ENCODE measurements around the gene COL6A2.

DNA sequence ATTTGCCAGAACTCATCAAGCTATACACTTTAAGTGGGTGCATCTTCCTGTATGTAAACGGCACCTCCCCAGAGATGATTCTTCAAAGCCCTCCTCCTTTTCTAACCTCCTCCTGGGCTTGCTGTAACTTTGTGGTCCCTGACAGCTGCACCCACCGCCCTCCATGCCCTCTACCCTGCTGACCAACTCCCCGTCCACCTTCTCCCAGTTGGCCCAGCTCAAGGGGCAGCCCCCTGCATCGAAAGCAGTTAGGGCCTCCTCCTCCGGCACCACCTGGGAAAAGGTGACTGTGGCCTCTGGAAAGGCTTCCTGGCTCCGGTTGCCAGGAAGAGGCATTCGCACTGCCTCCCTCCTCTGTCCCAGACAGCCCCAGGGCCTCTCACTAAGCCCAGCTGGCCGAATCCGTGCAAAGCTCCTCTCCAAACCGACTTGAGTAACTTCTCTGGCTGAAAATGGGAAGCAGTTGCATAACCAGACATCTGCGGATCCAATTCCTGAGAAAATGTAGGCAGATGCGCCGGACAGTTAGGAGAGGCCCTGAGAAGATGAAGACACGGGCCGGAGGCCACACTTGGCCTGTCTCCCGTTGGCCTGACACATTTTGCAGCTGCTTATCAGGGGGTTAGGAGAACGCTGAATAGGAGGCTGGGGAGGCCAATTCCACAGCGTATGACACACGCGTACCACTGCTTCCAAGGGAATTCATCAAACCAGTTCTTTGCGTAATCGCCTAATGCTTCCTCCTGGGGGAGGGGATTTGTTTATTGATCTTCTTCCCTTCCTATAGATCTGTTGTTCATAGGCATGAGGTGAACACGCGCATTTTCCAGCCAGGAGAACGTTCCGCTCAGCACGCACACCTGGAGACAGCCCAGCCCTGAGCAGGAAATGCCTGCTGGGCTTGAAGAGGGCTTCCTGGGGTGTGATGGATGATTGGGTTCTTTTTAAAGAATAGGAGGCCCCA, 48.7 kb upstream of the COL6A2 start:
- no peak for TF ChIP-seq CTCF (IDR thresholded peaks at IDR 0.05)
- TF ChIP-seq POLR2A (IDR thresholded peaks at IDR 0.05; ENCODE audit: low read depth), result no peak

Data from esophagus muscularis mucosa (tissue), 3 donors.